Testis (tissue), 3 donors: ENCODE measurements around the gene LBH. TPM values are rescaled to one million over a fixed set of nuclear protein-coding genes. Genes with fewer than 3 reads are reported as not detected.

ENCODE experiments used
- DNase-seq: peaks from one replicate; pipeline ENCODE4 v3.0.0-alpha.2; 2019
- H3K27ac ChIP-seq, 2 donors: fragments of 200-600 bp; sonication (generic); one replicate each; pipeline ENCODE4 v1.5.1; 2019
- H3K27me3 ChIP-seq: fragments of 200-600 bp; sonication (generic); one replicate; pipeline ENCODE4 v1.5.1; 2019
- H3K36me3 ChIP-seq: fragments of 200-600 bp; sonication (generic); one replicate; pipeline ENCODE4 v1.5.1; 2017; ENCODE audit warnings: low read depth; ENCODE audit errors: missing control alignments
- H3K4me1 ChIP-seq: fragments of 200-600 bp; sonication (generic); one replicate; pipeline ENCODE4 v1.5.1; 2019
- H3K4me3 ChIP-seq, 2 donors: fragments of 200-600 bp; sonication (generic); one replicate each; pipeline ENCODE4 v1.5.1; 2017 to 2019
- H3K9me3 ChIP-seq: fragments of 200-600 bp; sonication (generic); one replicate; pipeline ENCODE4 v1.5.1; 2017
- CTCF ChIP-seq, 3 experiments: fragments of 450-650 bp in 2 of 3; fragments of 200-600 bp in 1 of 3; sonication (generic) in 1 of 3; IDR thresholded peaks; one replicate each; pipeline ENCODE4 v1.5.1; 2016 to 2019; ENCODE audit warnings: antibody characterized with exemption in 3 of 3, mild to moderate bottlenecking in 2 of 3, moderate library complexity in 1 of 3
- POLR2A ChIP-seq: fragments of 450-650 bp; IDR thresholded peaks from one replicate; pipeline ENCODE4 v1.6.1; 2017; ENCODE audit warnings: antibody characterized with exemption, mild to moderate bottlenecking, moderate library complexity
- WGBS, 2 donors: methylation state at CpG; one replicate each; pipeline ENCODE4 v1.1.5; 2018; 5-methylcytosine and 5-hydroxymethylcytosine counted together
- intact Hi-C: fragments of 100-400 bp; cut with DNase I; formaldehyde crosslinking; loops from one replicate; pipeline ENCODE4 v1.15.1; 2023; ENCODE audit warnings: low total_unique reads
- polyA plus RNA-seq: library from polyadenylated mRNA; stranded (reverse); fragments of 350-450 nt; fragmentation: Illumina TruSeq; extraction: RNeasy Lipid Tissue Mini Kit (QIAGEN cat#74804); gene quantifications from one replicate; pipeline ENCODE4 v1.2.3, GENCODE V29; 2014; ENCODE audit warnings: low read depth, low replicate concordance; ENCODE audit not compliant: insufficient read depth
- total RNA-seq, 2 donors: library from RNA; depleted of rRNA; stranded (reverse); fragments of >200 nt; gene quantifications; one replicate each; pipeline ENCODE4 v1.2.3, GENCODE V29; 2016

LBH gene
- total and polyA plus RNA-seq, 3 donors from 2014 or later = 23.9 to 32.1 (median 25.7) TPM

DNA sequence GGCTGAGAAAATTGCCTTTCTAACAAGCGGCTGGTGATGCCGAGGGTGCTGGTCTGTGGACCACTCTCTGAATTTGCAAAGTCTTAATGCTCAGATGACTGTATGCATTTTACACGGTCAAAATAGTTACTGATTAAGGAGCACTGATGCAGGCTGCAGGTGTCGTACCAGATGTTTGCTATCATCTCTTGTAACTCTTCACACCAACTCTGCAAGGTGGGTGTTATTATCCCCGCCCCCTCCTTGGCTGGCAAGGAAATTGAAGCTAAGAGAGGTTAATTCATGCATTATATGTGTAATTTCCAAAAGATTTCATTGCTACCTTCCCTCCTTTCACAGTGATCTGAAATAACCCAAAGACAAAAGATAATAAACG, 13.0 kb upstream of the LBH start:
- WGBS, 2 donors = 86 to 91% methylated on average over 6 of the region's 6 CpGs
- Histone ChIP-seq H3K27me3 (no peaks in the 10 kb centered on the region), H3K4me3 (no peak overlapping the region), H3K36me3 (no peaks in the 10 kb centered on the region), H3K9me3 (no peaks in the 10 kb centered on the region), H3K4me1 (no peaks in the 10 kb centered on the region), H3K27ac (no peak overlapping the region)
- intact Hi-C loops = no loop called here
- no peak for DNase-seq
- TF ChIP-seq CTCF (IDR thresholded peaks at IDR 0.05) (no peak), POLR2A (no peak)

- Histone ChIP-seq H3K9me3 (no peaks in the 10 kb centered on the region), H3K4me3 (no peak overlapping the region), H3K27ac (no peak overlapping the region), H3K27me3 (no peaks in the 10 kb centered on the region), H3K36me3 (no peaks in the 10 kb centered on the region), H3K4me1 (no peaks in the 10 kb centered on the region)
- TF ChIP-seq POLR2A (no peak), CTCF (IDR thresholded peaks at IDR 0.05) (no peak)
- intact Hi-C loops = no loop called here
- no peak for DNase-seq
- 88 to 89% methylated on average over 4 of the region's 4 CpGs for WGBS, 2 donors
These were observed 12.5 kb upstream of the LBH start for GRCh38 chr2:30218814-30219213.

DNA sequence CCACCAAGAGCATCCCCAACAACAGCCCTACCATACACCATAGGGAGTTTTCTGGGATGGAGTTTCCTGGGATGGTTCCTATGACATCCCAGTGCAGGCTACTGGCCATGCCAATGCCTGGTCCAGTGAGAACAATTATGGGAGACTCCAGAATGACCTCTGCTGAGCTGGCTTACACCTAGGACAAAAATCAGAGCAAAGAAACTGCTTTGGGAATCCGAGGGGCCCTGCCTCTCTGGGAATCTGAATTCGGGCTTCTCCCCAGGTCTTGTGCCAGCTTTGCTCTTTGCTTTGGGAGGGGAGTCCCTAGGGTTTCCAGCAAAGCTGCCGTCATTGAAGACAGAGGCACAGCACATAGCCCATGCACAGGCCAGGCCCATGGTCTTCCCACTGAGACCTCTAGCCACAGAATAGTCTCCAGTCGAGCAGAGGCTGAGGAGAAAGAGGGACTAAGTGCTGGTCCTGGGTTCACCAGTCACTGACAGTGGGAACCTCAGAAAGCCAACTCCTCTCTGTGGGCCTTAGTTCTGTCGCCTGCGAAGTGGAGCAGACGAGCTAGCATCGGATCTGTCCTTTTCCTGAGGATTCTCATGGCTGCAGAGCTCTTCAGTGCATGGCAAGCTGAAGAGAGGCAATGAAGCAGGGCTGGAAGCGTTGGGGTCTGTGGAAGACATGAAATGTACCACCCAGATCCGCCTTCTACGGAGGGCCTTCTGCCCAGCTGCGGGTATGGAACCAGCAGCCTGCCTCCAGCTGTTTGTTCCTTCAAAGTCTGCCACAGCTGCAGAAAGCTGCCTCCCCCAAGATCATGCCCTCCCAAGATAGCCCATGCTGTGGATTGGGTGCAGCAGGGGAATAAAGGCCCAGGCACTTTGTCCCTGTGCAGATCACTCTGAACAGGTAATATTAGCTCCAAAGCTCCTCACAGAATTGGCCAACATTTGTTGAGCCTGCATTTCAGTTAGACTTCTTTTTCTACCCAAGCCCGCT, 11.2 kb upstream of the LBH start:
- H3K27ac ChIP-seq = no peak overlapping the region
- DNase-seq = no peak
- H3K9me3 ChIP-seq = no peaks in the 10 kb centered on the region
- intact Hi-C loops = no loop called here
- H3K27me3 ChIP-seq = no peaks in the 10 kb centered on the region
- H3K4me1 ChIP-seq = peaks cover 6% of the 10 kb centered on the region
- TF ChIP-seq POLR2A (no peak), CTCF (IDR thresholded peaks at IDR 0.05) (no peak)
- 86 to 95% methylated on average over 11 to 13 of the region's 13 CpGs for WGBS, 2 donors
- no peaks in the 10 kb centered on the region for H3K36me3 ChIP-seq
- no peak overlapping the region for H3K4me3 ChIP-seq

- intact Hi-C loops = no loop called here
- Histone ChIP-seq H3K9me3 (no peaks in the 10 kb centered on the region), H3K27ac (no peak overlapping the region), H3K4me1 (peaks cover 14% of the 10 kb centered on the region), H3K36me3 (no peaks in the 10 kb centered on the region), H3K27me3 (no peaks in the 10 kb centered on the region), H3K4me3 (no peak overlapping the region)
- WGBS, 2 donors = 94 to 97% methylated on average over 6 of the region's 6 CpGs
- no peak for DNase-seq
- no peak for TF ChIP-seq POLR2A
- TF ChIP-seq CTCF (IDR thresholded peaks at IDR 0.05) = no peak
These were observed 9.8 kb upstream of the LBH start for GRCh38 chr2:30221531-30221930.

DNA sequence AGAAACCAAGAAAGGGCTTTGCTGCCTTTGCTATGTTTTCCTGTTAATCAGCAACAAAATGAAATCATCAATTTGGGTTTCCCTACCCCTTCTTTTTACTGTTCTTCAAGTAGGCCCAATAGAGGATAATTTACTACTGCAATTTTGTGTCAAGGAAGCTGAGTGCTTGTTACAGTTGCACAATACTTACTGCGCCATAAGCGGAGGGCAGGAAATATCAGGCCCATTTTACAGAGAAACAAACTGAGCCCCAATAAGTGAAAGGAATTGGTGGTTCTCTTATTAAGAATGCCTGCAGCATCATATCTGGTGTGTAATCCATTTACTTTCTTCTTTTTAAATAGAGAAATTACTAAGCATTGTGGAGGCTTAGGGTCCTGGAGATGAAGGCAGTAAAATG, 9.3 kb upstream of the LBH start:
- TF ChIP-seq POLR2A = no peak
- TF ChIP-seq CTCF (IDR thresholded peaks at IDR 0.05) = no peak
- no peak overlapping the region for H3K27ac ChIP-seq
- 72 to 84% methylated on average over 2 of the region's 2 CpGs for WGBS, 2 donors
- H3K27me3 ChIP-seq = no peaks in the 10 kb centered on the region
- H3K4me1 ChIP-seq = peaks cover 14% of the 10 kb centered on the region
- H3K36me3 ChIP-seq = no peaks in the 10 kb centered on the region
- no peak for DNase-seq
- no peaks in the 10 kb centered on the region for H3K9me3 ChIP-seq
- H3K4me3 ChIP-seq = no peak overlapping the region
- intact Hi-C loops = no loop called here
